Activated CD8-positive, alpha-beta memory T cell treated with anti-CD3 and anti-CD28 coated beads, Interleukin-2, amount 50 U/mL, for 24 hours (primary cell): ENCODE data around the gene B4GALNT2.
"Not testable (repeated sequence)": the region's sequence is repeated elsewhere in the genome, so short reads cannot be mapped to it uniquely, and the experiment has no call there.

ENCODE experiments used
- DNase-seq: peaks from one replicate; pipeline ENCODE4 v3.0.0-alpha.2; 2020; ENCODE audit errors: extremely low read depth

The B4GALNT2 gene, protein sequence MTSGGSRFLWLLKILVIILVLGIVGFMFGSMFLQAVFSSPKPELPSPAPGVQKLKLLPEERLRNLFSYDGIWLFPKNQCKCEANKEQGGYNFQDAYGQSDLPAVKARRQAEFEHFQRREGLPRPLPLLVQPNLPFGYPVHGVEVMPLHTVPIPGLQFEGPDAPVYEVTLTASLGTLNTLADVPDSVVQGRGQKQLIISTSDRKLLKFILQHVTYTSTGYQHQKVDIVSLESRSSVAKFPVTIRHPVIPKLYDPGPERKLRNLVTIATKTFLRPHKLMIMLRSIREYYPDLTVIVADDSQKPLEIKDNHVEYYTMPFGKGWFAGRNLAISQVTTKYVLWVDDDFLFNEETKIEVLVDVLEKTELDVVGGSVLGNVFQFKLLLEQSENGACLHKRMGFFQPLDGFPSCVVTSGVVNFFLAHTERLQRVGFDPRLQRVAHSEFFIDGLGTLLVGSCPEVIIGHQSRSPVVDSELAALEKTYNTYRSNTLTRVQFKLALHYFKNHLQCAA

DNA sequence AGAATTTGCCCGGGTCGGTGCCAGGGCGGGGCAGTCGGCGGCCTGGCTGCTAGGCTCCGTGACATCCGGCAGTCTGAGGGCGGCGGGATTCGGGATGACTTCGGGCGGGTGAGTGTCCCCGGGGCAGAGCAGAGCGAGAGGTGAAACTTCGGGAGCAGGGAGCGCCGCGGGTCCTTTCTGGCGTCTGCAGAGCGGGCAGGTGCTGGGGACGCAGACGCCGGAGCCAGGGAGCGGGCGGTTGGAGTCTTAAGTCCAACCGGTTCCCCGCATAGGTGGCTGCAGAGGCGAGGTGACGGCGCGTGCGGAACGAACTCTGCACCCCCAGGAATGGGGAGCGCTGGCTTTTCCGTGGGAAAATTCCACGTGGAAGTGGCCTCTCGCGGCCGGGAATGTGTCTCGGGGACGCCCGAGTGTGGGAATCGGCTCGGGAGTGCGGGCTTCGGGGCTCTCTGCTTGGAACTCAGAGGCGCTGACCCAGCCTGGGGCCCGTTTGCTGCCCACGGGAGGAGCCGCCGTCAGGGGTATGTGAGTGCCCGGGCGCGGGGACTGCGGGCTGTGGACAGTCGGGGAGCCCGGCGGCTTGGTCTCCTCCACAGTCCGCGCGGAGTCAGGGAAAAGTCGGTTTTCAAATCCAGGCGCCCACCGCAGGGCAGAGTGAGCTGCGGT lies at the start of gene B4GALNT2:
Gene B4GALNT2 (plus strand): TSS at position 71 of the 666 bp plus-strand sequence. CDS start 24 bp downstream, at position 95.
- DNase-seq, result no peak

DNA sequence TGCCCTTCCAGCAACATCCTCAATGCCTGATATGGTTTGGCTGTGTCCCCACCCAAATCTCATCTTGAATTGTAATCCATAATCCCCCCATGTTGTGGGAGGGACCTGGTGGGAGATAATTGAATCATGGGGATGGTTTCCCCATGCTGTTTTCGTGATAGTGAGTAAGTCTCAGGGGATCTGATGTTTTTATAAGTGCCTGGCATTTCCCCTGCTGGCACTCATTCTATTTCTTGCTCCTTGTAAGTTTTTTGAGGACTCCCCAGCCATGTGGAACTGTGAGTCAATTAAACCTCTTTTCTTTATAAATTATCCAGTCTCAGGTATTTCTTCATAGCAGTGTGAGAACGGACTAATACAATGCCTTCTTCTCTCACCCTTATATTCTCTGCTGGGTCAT lies 47.5 kb upstream of the B4GALNT2 start:
- DNase-seq, result not testable (repeated sequence)

DNA sequence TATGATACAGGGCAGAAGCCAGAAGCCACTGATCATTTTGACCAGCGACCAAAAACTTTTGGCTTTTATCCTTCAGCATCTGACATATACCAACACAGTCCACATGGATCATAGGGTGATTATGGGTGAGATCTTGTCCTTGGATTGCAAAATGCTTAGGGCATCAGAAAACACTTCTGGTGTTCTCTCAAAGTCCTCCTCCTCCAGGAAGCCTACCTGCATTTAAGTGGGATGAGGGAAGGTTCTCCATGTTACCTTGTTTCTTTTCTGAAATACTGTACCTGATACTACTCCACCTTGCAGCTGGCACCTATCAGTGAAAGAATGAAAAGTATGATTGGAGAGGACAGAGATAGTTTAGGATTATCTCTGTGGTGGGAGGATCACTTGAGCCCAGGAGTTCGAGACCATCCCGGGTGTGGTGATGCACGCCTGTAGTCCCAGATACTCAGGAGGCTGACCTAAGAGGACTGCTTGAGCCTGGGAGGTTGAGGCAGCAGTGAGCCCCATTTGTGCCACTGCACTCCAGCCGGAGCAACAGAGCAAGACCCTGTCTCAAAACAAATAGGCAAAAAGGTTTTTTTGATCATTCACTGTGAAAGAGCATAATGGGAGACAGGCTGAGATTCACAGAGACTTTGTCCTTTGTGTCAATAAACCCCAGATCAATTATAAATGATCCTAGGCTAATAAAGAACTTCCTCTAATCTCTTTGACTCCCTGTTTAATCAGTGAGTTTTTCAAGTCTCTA lies 46.8 kb upstream of the B4GALNT2 start:
- DNase-seq, result no peak

DNA sequence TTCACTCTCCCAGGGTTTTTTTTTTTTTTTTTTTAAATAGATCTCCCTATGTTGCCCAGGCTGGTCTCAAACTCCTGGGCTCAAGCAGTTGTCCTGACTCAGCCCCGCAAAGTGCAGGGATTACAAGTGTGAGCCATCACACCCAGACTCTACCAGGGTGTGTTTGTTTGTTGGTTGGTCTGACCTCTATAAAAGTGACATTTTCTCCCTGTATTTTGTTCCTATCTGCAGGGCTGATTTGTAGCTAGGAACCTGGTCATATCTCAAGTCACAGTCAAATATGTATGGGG lies 46.3 kb upstream of the B4GALNT2 start:
- DNase-seq, result no peak

DNA sequence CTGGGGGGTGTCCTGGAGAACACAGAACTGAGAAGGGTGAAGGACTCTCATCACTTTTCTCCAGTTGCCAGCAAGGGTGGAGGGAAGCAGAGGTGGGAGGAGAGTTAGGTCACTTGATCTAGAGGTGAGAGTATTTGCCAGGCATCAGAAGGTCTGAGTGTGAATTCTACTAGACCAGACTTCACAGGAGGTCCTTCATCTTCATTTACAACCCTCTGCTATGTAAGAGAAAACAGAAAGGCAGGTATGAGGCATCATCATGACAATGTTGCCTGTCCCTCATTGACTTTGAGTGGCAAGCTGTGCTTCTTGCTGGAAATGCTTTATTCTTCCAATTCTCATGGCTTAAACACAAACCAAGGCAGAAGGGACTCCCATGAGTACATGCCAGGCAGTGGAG lies 45.9 kb upstream of the B4GALNT2 start:
- DNase-seq, result no peak

DNA sequence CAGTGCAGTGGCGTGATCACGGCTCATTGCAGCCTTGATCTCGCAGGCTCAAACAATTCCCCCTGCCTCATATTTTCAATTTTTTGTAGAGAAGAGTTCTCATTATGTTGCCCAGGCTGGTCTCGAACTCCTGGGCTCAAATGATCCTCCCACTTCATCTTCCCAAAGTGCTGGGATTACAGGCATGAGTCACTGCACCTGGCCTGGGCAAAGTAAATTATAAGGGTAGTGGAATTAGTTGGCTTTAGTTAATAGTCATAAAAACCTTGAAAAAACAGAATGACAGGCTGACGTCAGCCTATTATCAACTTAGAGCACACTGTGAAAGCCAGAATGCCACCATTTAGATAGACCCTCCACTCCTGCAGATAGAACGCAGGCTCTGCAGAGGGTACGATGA lies 43.5 kb upstream of the B4GALNT2 start:
- DNase-seq, result no peak

DNA sequence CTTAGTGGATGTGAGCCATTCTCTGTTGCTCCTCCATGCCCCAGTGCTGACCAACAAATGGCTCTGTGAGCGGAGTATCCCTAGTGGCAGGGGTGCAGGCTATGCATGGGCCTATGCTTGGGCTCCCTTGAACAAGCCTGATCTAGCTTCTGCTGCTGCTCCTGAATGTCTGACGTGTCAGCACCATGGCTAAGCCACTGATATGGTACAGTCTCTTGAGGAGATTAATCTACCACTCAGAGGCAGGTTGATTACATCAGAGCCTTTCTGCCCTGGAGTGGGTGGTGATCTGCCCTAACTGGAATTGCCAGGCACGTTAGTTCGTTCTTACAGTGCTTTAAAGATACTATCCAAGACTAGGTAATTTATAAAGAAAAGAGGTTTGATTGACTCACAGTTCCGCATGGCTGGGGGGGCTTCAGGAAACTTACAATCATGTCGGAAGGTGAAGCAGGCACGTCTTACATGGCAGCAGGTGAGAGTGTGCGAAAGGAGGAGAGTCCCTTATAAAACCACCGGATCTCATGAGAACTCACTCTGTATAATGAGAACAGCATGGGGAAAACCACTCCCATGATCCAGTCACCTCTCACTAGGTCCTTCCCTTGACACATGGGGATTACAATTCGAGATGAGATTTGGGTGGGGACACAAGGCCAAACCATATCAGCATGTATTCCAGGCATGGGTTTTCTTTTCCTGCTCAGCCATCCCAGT lies 41.5 kb upstream of the B4GALNT2 start:
- DNase-seq, result no peak

DNA sequence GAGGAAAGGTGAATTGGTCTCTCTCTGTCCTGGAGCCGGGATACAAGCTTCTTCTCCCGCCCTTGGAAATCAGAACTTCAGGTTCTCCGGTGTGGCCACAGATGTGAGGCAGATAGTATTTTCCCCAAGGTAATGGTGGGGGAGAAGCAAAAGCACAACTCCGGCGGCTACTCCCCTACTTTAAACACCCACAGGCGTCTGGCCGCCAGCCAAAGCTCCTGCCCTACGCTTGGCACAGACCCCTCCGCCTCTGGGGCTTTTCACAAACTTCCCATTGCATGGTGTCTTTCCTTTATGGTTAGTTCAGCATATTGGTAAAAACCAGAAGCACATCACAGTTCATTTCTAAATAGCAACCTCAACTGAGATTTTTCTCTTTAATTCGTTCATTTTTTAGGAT lies 39.4 kb upstream of the B4GALNT2 start:
- DNase-seq, result no peak

DNA sequence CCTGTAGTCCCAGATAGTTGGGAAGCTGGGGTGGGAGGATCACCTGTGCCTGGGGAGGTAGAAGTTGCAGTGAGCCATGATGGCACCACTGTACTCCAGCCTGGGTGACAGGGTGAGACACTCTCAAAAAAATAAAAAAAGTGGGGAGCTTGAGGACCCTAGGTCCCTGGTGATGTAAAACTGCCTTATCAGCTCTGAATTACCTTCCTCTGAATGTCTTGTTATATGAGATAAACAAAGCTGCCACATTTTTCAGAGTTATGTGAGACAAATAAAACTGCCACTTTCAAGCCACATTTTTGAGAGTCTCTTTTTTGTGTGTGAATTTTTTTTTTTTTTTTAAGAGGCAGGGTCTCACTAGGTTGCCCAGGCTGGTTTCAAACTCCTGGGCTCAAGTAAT lies 32.0 kb upstream of the B4GALNT2 start:
- no peak for DNase-seq

DNA sequence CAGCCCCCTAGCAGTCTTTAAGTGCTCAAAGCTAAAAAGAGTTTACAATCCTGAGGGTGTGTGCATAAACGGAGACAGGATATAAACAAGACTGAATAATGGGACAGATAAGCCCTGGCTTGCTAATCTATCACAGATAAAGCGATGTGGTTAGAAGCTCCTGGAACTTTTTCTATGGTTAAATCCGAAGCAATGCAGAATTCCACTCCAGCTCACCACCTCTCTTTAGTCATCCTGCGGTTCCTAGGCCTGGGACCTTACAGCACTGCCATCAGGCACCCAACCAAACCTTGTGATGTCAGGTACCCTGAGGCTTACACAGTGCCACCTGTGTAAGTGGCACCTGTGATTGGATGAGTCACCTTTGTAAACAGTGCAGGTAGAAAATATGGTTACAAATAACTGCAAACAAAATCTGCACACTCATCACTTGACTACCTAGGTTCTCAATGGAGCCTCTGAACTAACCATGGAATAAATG lies 31.5 kb upstream of the B4GALNT2 start:
- DNase-seq, result no peak

DNA sequence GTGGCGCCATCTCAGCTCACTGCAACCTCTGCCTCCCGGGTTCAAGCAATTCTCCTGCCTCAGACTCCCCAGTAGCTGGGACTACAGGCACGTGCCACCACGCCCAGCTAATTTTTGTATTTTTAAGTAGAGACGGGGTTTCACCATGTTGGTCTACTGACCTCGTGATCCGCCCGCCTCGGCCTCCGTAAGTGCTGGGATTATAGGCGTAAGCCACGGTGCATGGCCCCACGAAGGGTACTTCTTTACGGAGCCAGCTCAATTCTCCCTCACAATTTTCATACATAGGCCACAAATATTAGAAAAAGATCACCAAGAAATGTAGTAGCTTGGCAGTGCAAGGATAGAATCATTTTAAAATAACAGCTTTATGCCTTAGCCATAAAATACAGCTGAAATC lies 29.2 kb upstream of the B4GALNT2 start:
- not testable (repeated sequence) for DNase-seq

DNA sequence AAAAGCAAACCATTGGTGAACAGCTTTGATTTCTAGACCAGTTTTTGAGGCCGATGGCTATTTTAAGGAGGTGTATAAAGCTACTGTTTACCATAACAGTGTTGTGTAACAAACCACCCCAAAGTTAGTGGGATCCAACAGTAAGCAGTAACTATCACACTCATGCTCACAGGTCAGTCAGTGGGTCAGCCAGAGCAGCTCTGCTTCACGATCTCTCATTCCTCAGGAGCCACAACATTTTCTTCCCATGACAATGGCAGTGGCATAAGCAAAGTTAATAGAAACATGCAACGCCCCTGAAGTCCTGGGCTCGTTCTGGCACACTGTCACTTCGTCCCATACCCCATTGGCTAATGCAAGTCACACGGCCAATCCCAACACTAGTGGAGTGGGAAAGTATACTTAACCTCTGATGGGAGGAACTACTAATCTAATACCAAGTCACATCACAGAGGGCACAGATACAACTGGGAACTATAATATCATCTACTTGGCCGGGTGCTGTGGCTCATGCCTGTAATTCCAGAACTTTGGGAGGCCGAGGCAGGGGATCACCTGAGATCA lies 28.0 kb upstream of the B4GALNT2 start:
- DNase-seq, result no peak

DNA sequence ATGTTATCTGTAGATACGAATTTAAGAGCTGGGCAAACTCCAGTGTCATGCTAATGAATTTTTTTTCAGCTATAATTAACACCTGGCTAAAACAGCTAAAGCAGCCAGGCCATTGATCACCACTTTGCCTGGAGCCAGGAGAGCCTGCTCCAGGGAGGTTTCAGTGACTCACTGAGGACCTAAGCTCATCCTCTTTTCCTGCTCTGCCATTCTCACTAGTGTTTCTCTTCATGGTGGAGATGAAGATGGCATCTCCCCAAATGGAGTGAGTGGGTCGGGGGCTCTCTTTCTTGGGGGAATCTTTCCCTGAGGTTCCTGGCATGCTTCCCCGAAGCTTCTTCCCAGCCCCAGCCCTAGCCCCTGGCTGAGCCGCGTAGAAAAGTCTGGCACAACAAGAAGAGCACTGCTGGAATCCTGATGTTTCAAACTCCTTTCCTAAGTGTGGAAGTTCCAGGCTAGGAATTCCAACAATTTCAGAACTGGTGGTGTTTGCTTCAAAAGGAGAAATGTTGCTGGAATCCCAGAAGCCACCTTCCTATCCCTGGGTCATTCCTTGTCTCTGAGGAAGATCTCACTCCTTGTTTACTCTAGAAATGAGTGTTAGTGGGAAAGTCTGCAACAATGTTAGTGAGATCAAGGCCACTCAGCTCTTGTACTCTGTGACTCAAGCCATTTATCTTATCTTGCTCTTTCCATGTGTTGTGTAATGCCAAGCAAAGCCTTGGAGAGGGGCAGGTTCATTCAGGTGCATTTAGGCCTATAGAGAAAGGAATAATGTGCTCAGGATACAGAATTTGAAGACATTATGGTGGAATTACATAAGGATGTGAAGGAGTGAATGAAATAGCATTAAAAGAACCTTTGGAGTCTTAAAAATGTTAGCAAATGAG lies 26.0 kb upstream of the B4GALNT2 start:
- no peak for DNase-seq

DNA sequence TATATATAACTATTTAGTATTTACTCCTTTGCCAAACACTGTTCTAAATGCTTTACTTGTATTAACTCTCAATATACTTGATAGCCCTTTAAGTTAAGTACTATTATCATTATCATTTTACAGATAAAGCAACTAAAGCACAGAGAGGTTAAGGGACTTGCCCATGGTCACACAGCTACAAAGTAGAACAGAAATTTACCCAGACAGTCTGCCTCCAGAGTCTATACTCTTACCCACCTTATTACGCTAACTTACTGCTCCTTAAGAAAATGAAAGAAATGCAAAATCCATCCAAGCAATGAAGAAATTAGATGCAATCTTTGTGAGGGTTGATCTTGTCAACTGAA lies 25.4 kb upstream of the B4GALNT2 start:
- DNase-seq, result no peak

DNA sequence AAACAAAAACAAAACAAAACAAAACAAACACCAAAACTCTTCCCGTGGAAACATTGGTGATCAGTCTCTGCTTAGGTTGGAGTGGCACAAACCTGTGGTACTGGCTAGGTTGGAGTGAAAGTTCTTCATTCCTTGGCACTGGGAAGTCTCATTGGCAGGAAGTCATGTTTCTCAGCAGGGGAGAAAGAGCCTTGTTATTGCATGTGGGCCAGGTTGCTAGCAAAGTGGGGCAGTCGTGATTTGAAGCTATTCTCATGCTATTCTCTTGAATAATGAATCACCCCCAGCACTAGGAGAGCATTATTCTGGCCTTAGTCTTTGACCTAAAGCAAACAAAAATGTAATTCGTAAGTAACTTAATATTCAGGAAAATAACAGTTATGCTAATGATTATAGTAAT lies 24.3 kb upstream of the B4GALNT2 start:
- DNase-seq, result no peak

DNA sequence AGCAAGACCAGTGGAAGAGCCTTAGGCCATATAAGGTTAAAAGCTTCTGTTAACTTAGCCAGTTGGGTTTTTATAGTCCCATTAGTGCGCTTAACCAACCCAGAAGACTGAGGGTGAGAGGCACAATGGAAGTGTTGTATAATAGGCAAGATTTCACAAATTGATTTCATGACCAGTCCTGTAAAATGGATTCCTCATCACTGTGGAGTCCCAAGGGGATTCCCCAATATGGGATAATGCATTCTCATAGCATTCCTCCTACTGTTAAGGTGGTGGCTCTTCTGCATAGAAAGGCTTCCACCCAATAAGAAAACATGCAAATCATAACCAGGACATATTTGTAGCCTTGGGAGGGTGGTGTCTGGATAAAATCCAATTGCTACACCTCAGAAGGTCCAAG lies 22.1 kb upstream of the B4GALNT2 start:
- no peak for DNase-seq

DNA sequence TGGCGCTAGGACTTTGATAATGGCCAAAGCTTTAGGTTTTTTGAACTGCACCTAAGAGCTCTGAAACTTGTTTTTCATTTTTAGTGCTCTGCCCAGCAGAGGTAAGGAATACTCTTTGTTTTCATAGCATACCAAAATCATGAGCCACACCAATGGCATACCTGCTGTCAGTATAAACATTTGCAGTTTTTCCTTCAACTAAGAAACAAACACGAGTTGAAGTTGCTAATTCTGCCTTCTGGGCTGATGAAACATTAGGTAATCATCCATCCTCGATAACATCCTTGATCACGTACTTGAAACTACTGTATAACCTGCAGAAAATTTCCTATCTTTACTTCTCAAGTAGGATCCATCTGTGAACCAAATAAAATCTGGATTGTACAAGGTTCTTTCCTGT lies 20.6 kb upstream of the B4GALNT2 start:
- no peak for DNase-seq

DNA sequence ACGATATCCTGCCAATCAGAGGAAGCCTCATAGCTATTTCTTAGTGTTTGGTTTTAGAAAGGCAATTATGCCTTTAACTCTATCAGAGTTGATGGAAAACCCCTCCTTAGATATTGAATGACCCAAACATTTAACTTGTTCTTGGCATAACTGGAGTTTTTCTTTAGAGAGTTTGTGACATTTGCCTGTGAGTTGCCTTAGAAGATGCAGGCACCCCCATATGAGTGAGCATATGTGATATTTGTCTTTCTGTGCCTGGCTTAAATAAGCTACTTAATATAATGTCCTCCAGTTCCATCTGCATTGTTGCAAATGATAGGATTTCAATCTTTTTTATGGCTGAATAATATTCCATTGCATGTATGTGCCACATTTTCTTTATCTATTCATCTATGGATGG lies 19.6 kb upstream of the B4GALNT2 start:
- no peak for DNase-seq

DNA sequence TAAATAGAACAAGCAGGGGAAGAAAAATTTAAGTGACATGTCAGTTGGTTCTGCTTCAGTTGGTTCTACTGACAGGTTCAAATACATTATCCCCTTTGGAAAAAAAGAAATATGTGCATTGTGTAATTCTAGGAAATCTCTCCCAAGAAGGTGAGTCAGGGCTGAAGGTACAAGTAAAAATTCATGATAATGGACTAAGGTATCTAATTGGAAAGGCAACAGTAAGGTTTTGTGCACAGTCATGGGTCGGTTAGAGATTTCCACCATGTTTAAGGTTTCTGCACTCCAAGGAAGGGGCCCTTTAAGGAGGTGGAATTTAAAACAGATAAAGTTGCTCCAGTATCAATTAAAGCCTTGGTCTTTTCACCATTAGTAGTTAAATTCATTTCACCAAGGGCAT lies 17.9 kb upstream of the B4GALNT2 start:
- DNase-seq, result no peak

DNA sequence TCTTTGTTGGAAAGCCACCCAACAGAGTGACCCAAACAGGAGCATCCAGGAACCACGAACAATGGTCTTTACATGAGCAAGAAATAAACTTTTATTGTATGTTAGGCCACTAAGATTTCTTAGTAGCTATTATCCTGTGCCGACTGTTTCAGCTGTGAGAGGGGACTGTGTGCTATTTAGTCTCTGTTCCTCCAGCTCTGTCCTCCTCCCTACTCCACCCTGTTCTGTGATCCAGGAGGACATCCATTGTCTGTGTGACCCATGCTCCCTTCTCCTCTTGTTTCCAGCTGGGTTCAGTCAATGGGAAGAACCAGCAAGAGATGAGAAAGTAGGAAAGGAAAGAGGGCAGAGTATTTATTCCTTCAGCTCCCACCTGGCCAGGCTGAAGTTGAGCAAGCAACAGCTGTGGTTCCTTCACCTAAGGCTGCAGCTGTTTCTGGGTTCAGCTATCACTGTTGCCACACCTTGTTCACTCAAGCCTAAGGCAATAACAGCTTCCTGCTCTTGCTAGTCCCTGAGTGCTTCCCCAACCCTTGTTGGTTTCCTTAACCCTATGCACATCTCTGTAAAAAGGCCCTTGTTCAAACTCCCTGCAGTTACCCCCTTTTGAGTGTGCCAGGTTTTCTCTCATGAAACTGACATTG lies 14.9 kb upstream of the B4GALNT2 start:
- DNase-seq, result no peak
